ENCODE measurements around the gene HCN2.
A peak's percentile ranks its signal among the peaks of the same experiment; 100 is the strongest.
"Not testable (repeated sequence)": the region's sequence is repeated elsewhere in the genome, so short reads cannot be mapped to it uniquely, and the experiment has no call there.

The HCN2 gene

GRCh38 chr19:622666-623065 is 33.0 kb downstream of the HCN2 start:
- no peak for DNase-seq

- DNase-seq = no peak
Measured at GRCh38 chr19:623175-623916, 33.7 kb downstream of the HCN2 start.

- DNase-seq = no peak
Measured at GRCh38 chr19:623974-624373, 34.3 kb downstream of the HCN2 start.

GRCh38 chr19:624433-625109 is 34.9 kb downstream of the HCN2 start:
- DNase-seq = no peak

- no peak for DNase-seq
Measured at GRCh38 chr19:625257-625656, 35.6 kb downstream of the HCN2 start.

- not testable (repeated sequence) for DNase-seq
Measured at GRCh38 chr19:626566-626965, 36.9 kb downstream of the HCN2 start.

- no peak for DNase-seq
Measured at GRCh38 chr19:628168-628567, 38.5 kb downstream of the HCN2 start.

- not testable (repeated sequence) for DNase-seq
Measured at GRCh38 chr19:629515-629914, 39.8 kb downstream of the HCN2 start.

GRCh38 chr19:629961-630714 is 40.5 kb downstream of the HCN2 start:
- DNase-seq = no peak

GRCh38 chr19:632579-633067 is 42.9 kb downstream of the HCN2 start:
- DNase-seq = peak; percentile 62

- peak; percentile 93 for DNase-seq
Measured at GRCh38 chr19:633068-633785, 43.5 kb downstream of the HCN2 start, which contains the start of gene POLRMT. Gene POLRMT, minus strand, starts transcription at chr19:633537. Its CDS starts 25 bp downstream, at chr19:633512.

- DNase-seq = no peak
Measured at GRCh38 chr19:633786-634639, 44.3 kb downstream of the HCN2 start.

- DNase-seq = no peak
Measured at GRCh38 chr19:634975-635652, 45.4 kb downstream of the HCN2 start.

GRCh38 chr19:638906-639252 is 49.2 kb downstream of the HCN2 start:
- DNase-seq = no peak

- DNase-seq = peak; percentile 77
Measured at GRCh38 chr19:639253-640160, 49.8 kb downstream of the HCN2 start, which contains the start of gene FGF22. Gene FGF22, plus strand, starts transcription at chr19:639879. Its CDS starts 47 bp downstream, at chr19:639926.

GRCh38 chr19:640161-640558 is 50.5 kb downstream of the HCN2 start:
- DNase-seq = no peak

- DNase-seq = no peak
Measured at GRCh38 chr19:640606-641189, 51.0 kb downstream of the HCN2 start.

- DNase-seq = no peak
Measured at GRCh38 chr19:641702-642101, 52.0 kb downstream of the HCN2 start.

Measured in NCI-H226 (cell line).